Neural progenitor cell (in vitro differentiated cells): ENCODE data around the gene TENM3. TPM values are rescaled to one million over a fixed set of nuclear protein-coding genes. Genes with fewer than 3 reads are reported as not detected.

ENCODE experiments used
- DNase-seq: peaks from one replicate; pipeline ENCODE4 v3.0.0-alpha.2; 2016; ENCODE audit warnings: low spot score
- H2AFZ ChIP-seq: fragments of 200-600 bp; sonication (generic); replicated peaks from 2 replicates; pipeline ENCODE4 v1.6.1; 2016; ENCODE audit warnings: antibody characterized with exemption
- H3F3A ChIP-seq: fragments of 200-600 bp; sonication (generic); 2 replicates; pipeline ENCODE4 v1.6.1; 2016; ENCODE audit warnings: antibody characterized with exemption, low read depth
- H3K27ac ChIP-seq: fragments of 200-600 bp; sonication (generic); 2 replicates; pipeline ENCODE4 v1.5.1; 2016; ENCODE audit warnings: mild to moderate bottlenecking
- H3K27me3 ChIP-seq: fragments of 200-600 bp; sonication (generic); 2 replicates; pipeline ENCODE4 v1.6.1; 2016; ENCODE audit warnings: mild to moderate bottlenecking, moderate library complexity
- H3K36me3 ChIP-seq: fragments of 200-600 bp; sonication (generic); 2 replicates; pipeline ENCODE4 v1.5.1; 2016
- H3K4me1 ChIP-seq: fragments of 200-600 bp; sonication (generic); 2 replicates; pipeline ENCODE4 v1.6.1; 2016; ENCODE audit warnings: mixed run types
- H3K4me2 ChIP-seq: fragments of 200-600 bp; sonication (generic); 2 replicates; pipeline ENCODE4 v1.6.1; 2016
- H3K4me3 ChIP-seq: fragments of 200-600 bp; sonication (generic); 2 replicates; pipeline ENCODE4 v1.5.1; 2016
- H3K79me2 ChIP-seq: fragments of 200-600 bp; sonication (generic); 2 replicates; pipeline ENCODE4 v1.6.1; 2016; ENCODE audit warnings: low read depth
- H3K9ac ChIP-seq: fragments of 200-600 bp; sonication (generic); 2 replicates; pipeline ENCODE4 v1.6.1; 2016
- H3K9me3 ChIP-seq: fragments of 200-600 bp; sonication (generic); 2 replicates; pipeline ENCODE4 v1.5.1; 2016; ENCODE audit warnings: low read depth
- H4K20me1 ChIP-seq: fragments of 200-600 bp; sonication (generic); 2 replicates; pipeline ENCODE4 v1.6.1; 2016; ENCODE audit warnings: low read depth
- H3K27ac Mint-ChIP-seq: 3 replicates; pipeline ENCODE4 v1.8.0; 2021; ENCODE audit warnings: mixed read lengths
- H3K27me3 Mint-ChIP-seq: 2 replicates; pipeline ENCODE4 v1.8.0; 2022; ENCODE audit warnings: low read depth, mild to moderate bottlenecking, inconsistent platforms, moderate library complexity, mixed read lengths; ENCODE audit not compliant: insufficient read depth
- H3K36me3 Mint-ChIP-seq: 3 replicates; pipeline ENCODE4 v1.8.0; 2021; ENCODE audit warnings: mixed read lengths
- H3K4me1 Mint-ChIP-seq: 3 replicates; pipeline ENCODE4 v1.8.0; 2021; ENCODE audit warnings: mixed read lengths
- H3K4me3 Mint-ChIP-seq: 3 replicates; pipeline ENCODE4 v1.8.0; 2021; ENCODE audit warnings: mild to moderate bottlenecking, moderate library complexity, mixed read lengths
- H3K9me3 Mint-ChIP-seq: 3 replicates; pipeline ENCODE4 v1.8.0; 2020; ENCODE audit warnings: mixed read lengths
- EZH2 ChIP-seq: fragments of 200-600 bp; sonication (generic); IDR thresholded peaks from 2 replicates; pipeline ENCODE4 v1.6.1; 2017; ENCODE audit warnings: antibody characterized with exemption, mild to moderate bottlenecking, moderate library complexity
- EZH2phosphoT487 ChIP-seq: fragments of 200-600 bp; sonication (generic); IDR thresholded peaks from 2 replicates; pipeline ENCODE4 v1.6.1; 2017; ENCODE audit warnings: antibody characterized with exemption
- total RNA-seq: library from RNA; depleted of rRNA; stranded (reverse); fragments of >200 nt; gene quantifications from 2 replicates; pipeline ENCODE4 v1.2.3, GENCODE V29; 2015; ENCODE audit warnings: low replicate concordance
- TF ChIP-seq, protein P1 (sequence below): fragments of 200-600 bp; sonication (generic); IDR thresholded peaks from 2 replicates; pipeline ENCODE4 v1.5.1; 2017; ENCODE audit warnings: antibody characterized with exemption, mild to moderate bottlenecking

TENM3 gene
- total RNA-seq, 1 donor from 2014 or later, result 78.7 TPM

DNA sequence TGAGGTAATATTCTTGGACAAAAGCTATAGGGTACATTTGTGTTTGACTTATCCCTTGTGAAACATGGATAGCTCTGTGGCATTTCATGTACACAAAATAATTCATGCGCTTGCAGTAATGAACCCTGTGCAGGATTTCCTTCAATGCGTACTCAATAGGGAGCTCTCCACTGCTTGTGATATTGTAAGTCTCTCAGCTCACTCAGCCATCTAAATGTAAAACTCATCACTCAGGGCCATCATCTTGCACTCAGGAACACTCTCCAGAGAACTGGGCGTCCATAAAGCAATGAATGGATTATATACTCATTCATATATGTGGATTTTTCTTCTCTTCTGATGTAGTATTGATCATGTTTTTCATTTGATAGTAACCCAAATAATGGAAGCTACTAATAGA is 385.9 kb downstream of the TENM3 start:
- no peak overlapping the region for H3K4me3 Mint-ChIP-seq

DNA sequence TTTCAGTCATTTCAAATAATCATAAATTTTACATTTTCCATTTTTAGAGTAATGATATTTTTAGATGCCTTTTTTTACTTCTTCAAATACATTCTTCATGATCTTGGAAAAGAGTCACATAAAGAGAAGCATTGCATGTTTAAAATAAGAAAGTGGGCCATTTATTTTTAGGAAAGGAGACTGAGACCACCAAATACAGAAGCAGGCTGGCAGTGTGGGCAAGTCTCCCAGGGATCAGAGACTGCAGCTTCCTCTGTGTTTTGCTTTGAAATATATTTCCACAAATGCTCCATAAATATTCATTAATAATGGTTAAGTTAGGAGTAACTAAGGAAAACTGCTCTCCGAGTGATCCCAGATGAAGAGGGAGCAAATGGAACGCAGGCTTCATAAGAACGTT is 397.3 kb downstream of the TENM3 start:
- H3K4me1 ChIP-seq, result no peaks in the 10 kb centered on the region
- H3K9me3 ChIP-seq, result no peaks in the 10 kb centered on the region
- H3K4me3 Mint-ChIP-seq, result no peak overlapping the region
- no peak for TF ChIP-seq EZH2phosphoT487
- TF ChIP-seq, protein P1, sequence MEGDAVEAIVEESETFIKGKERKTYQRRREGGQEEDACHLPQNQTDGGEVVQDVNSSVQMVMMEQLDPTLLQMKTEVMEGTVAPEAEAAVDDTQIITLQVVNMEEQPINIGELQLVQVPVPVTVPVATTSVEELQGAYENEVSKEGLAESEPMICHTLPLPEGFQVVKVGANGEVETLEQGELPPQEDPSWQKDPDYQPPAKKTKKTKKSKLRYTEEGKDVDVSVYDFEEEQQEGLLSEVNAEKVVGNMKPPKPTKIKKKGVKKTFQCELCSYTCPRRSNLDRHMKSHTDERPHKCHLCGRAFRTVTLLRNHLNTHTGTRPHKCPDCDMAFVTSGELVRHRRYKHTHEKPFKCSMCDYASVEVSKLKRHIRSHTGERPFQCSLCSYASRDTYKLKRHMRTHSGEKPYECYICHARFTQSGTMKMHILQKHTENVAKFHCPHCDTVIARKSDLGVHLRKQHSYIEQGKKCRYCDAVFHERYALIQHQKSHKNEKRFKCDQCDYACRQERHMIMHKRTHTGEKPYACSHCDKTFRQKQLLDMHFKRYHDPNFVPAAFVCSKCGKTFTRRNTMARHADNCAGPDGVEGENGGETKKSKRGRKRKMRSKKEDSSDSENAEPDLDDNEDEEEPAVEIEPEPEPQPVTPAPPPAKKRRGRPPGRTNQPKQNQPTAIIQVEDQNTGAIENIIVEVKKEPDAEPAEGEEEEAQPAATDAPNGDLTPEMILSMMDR, result no peak
- TF ChIP-seq EZH2, result no peak
- H3K27me3 ChIP-seq, result no peaks in the 10 kb centered on the region
- peaks cover 14% of the 10 kb centered on the region for H3K36me3 Mint-ChIP-seq
- H2AFZ ChIP-seq, result no peak overlapping the region
- no peak overlapping the region for H3K4me3 ChIP-seq
- DNase-seq, result no peak
- H3K4me2 ChIP-seq, result no peak overlapping the region
- no peaks in the 10 kb centered on the region for H3K4me1 Mint-ChIP-seq
- no peaks in the 10 kb centered on the region for H3K79me2 ChIP-seq
- H3K27ac Mint-ChIP-seq, result no peak overlapping the region
- no peak overlapping the region for H3K27ac ChIP-seq
- no peaks in the 10 kb centered on the region for H4K20me1 ChIP-seq
- H3K36me3 ChIP-seq, result peaks cover 8% of the 10 kb centered on the region
- H3K9ac ChIP-seq, result no peak overlapping the region
- H3K9me3 Mint-ChIP-seq, result peaks cover 3% of the 10 kb centered on the region
- H3K27me3 Mint-ChIP-seq, result peaks cover 2% of the 10 kb centered on the region
- no peaks in the 10 kb centered on the region for H3F3A ChIP-seq

More for the DNA sequence above, 385.9 kb downstream of the TENM3 start:
- Histone ChIP-seq H4K20me1 (no peaks in the 10 kb centered on the region), H3K4me3 (no peak overlapping the region), H3F3A (no peaks in the 10 kb centered on the region), H3K9me3 (no peaks in the 10 kb centered on the region), H3K4me2 (no peak overlapping the region), H3K9ac (no peak overlapping the region), H3K4me1 (no peaks in the 10 kb centered on the region), H3K27ac (no peak overlapping the region), H2AFZ (no peak overlapping the region), H3K27me3 (no peaks in the 10 kb centered on the region), H3K36me3 (no peaks in the 10 kb centered on the region), H3K79me2 (no peaks in the 10 kb centered on the region)
- DNase-seq, result no peak
- peaks cover 10% of the 10 kb centered on the region for H3K4me1 Mint-ChIP-seq
- H3K27me3 Mint-ChIP-seq, result no peaks in the 10 kb centered on the region
- TF ChIP-seq, protein P1, result no peak
- no peak for TF ChIP-seq EZH2phosphoT487
- no peak for TF ChIP-seq EZH2
- H3K36me3 Mint-ChIP-seq, result peaks cover 31% of the 10 kb centered on the region
- H3K9me3 Mint-ChIP-seq, result no peaks in the 10 kb centered on the region
- H3K27ac Mint-ChIP-seq, result no peak overlapping the region

DNA sequence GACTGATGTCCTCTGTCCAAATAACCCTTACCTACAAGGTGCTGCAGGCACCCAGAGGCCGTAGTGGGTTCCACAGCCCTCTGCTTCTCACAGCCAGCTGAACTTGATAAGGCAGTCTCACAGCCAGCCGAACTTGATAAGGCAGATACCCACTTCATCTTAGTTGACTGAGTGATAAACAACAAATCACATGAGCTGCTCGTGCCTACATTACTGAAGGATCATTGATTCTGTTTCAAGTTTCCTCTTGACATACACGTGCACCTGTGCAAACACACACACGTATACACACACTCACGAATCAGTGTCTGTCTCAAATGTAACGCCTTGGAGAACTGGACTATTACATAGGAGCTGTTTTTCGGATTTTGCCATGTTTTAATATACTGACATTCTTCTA is 397.7 kb downstream of the TENM3 start:
- H2AFZ ChIP-seq, result no peak overlapping the region
- H3K4me1 Mint-ChIP-seq, result no peaks in the 10 kb centered on the region
- peaks cover 8% of the 10 kb centered on the region for H3K36me3 ChIP-seq
- H3K4me3 ChIP-seq, result no peak overlapping the region
- H3K9ac ChIP-seq, result no peak overlapping the region
- H3K79me2 ChIP-seq, result no peaks in the 10 kb centered on the region
- no peak overlapping the region for H3K4me2 ChIP-seq
- H3K27ac Mint-ChIP-seq, result no peak overlapping the region
- DNase-seq, result no peak
- H3K27me3 Mint-ChIP-seq, result peaks cover 2% of the 10 kb centered on the region
- TF ChIP-seq EZH2 (no peak), EZH2phosphoT487 (no peak)
- no peaks in the 10 kb centered on the region for H3K4me1 ChIP-seq
- no peak overlapping the region for H3K27ac ChIP-seq
- H4K20me1 ChIP-seq, result no peaks in the 10 kb centered on the region
- H3F3A ChIP-seq, result no peaks in the 10 kb centered on the region
- H3K36me3 Mint-ChIP-seq, result peaks cover 18% of the 10 kb centered on the region
- peaks cover 3% of the 10 kb centered on the region for H3K9me3 Mint-ChIP-seq
- H3K4me3 Mint-ChIP-seq, result no peak overlapping the region
- no peaks in the 10 kb centered on the region for H3K9me3 ChIP-seq
- H3K27me3 ChIP-seq, result no peaks in the 10 kb centered on the region

DNA sequence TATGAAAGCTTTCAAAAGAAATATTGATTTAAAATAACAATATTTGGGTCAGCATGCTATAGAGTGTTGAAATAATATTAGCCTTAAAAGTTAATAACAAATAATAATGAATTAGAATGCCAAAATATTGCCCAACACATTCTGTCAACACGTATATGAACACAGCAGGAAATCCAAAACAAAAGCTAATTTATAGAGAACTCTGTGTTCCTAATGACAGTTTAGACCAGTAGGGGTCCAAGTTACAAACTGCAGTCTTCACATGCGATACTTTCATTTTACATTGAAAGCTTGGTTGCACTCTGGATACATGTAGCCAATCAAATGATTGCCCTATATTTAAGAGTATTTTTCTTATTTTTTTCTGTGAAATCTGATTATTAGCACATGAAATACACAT is 399.6 kb downstream of the TENM3 start:
- Mint-ChIP-seq H3K4me3 (no peak overlapping the region), H3K4me1 (no peaks in the 10 kb centered on the region), H3K36me3 (peaks cover 31% of the 10 kb centered on the region), H3K9me3 (peaks cover 3% of the 10 kb centered on the region), H3K27ac (no peak overlapping the region), H3K27me3 (no peaks in the 10 kb centered on the region)
- TF ChIP-seq, protein P1, result no peak
- no peak for TF ChIP-seq EZH2phosphoT487
- TF ChIP-seq EZH2, result no peak
- no peaks in the 10 kb centered on the region for H3K4me1 ChIP-seq
- no peaks in the 10 kb centered on the region for H3K79me2 ChIP-seq
- no peak overlapping the region for H2AFZ ChIP-seq
- H3F3A ChIP-seq, result no peaks in the 10 kb centered on the region
- H4K20me1 ChIP-seq, result no peaks in the 10 kb centered on the region
- no peaks in the 10 kb centered on the region for H3K27me3 ChIP-seq
- no peak overlapping the region for H3K9ac ChIP-seq
- H3K9me3 ChIP-seq, result no peaks in the 10 kb centered on the region
- DNase-seq, result no peak
- no peak overlapping the region for H3K4me3 ChIP-seq
- H3K27ac ChIP-seq, result no peak overlapping the region
- H3K4me2 ChIP-seq, result no peak overlapping the region
- peaks cover 8% of the 10 kb centered on the region for H3K36me3 ChIP-seq
